AG04450 (cell line): Measurements from ENCODE around the gene ZMAT2. TPM values are rescaled to one million over a fixed set of nuclear protein-coding genes. Genes with fewer than 3 reads are reported as not detected.

ENCODE experiments used
- CTCF ChIA-PET: fragments of 300-600, 350-600 bp; formaldehyde crosslinking; extraction: SDS; loops from one replicate; lab custom pipeline; 2022; ENCODE audit warnings: antibody characterized with exemption, inconsistent platforms; lab: Charles Lee
- POLR2A ChIA-PET: fragments of 350-600 bp; formaldehyde crosslinking; extraction: SDS; loops from one replicate; lab custom pipeline; 2021; ENCODE audit warnings: antibody characterized with exemption, inconsistent platforms; lab: Yijun Ruan, JAX
- DNase-seq: peaks from one replicate; pipeline ENCODE4 v3.0.0-alpha.2; 2011; ENCODE audit warnings: low read depth, low spot score
- H3K27ac ChIP-seq: one replicate; pipeline ENCODE4 v1.5.1; 2012; ENCODE audit warnings: low read depth, low read length, control low read depth
- H3K27me3 ChIP-seq: one replicate; pipeline ENCODE4 v1.6.0; 2012; ENCODE audit warnings: low read length; ENCODE audit not compliant: control insufficient read depth, insufficient read depth
- H3K4me3 ChIP-seq: 2 replicates; pipeline ENCODE4 v1.5.1; 2011; ENCODE audit warnings: mild to moderate bottlenecking, low read depth, low read length, control low read depth
- H3K9me3 ChIP-seq: 2 replicates; pipeline ENCODE4 v1.5.1; 2012; ENCODE audit warnings: low read length; ENCODE audit not compliant: control insufficient read depth, insufficient read depth
- polyA plus RNA-seq: library from polyadenylated mRNA; depleted of rRNA; stranded (reverse); fragments of >200 nt; gene quantifications from 2 replicates; pipeline ENCODE4 v1.2.3, GENCODE V29; 2011
- TF ChIP-seq, protein P1 (sequence below): IDR thresholded peaks from 2 replicates; pipeline ENCODE4 v1.5.1; 2011; ENCODE audit warnings: low read depth, low read length, control low read depth, inconsistent platforms

Gene ZMAT2
- polyA plus RNA-seq, 1 experiment = 82.8 TPM

DNA sequence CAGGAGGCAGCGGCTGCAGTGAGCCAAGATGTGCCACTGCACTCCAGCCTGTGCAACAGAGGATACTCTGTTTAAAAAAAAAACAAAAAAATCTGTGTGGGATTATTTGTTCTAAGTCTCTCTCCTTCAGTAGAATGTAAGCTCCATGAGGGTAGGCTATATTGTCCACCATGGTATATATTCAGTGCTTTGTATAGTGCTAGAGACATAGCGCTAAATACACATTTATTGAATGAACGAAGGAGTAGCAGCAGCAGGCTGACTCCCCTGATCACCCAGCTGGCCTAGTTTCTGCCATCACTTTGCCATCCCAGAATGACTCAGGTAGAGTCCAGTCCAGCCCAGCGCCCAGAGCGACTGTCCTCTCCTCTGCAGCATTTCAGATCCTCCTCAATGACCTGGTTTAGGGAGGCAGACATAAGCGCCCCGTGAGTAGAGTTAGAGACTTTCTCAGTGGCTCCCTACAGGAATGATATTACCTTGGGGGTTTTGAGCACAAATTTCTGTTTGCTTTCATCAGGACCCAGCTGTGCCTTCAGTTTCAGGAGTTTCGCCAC lies 9.8 kb upstream of the ZMAT2 start:
- CTCF ChIA-PET = interaction anchor here (0.6 to 1.2 kb wide), 4 partner anchors 137 to 318 kb away, joined by 3 to 5 read pairs (median 3); partner anchors contain the start of gene EIF4EBP3
- no peak for DNase-seq
- Histone ChIP-seq H3K27ac (peak overlapping the region; percentile 77), H3K4me3 (peak overlapping the region; percentile 99), H3K9me3 (no peaks in the 10 kb centered on the region; the same call in 1 of the 2 replicates), H3K27me3 (no peaks in the 10 kb centered on the region)
- POLR2A ChIA-PET = interaction anchor here (0.6 to 2.0 kb wide), 15 partner anchors 10 to 446 kb away, joined by 3 to 21 read pairs (median 3); partner anchors contain the start of genes IK, NDUFA2, SRA1 and WDR55
- TF ChIP-seq, protein P1, sequence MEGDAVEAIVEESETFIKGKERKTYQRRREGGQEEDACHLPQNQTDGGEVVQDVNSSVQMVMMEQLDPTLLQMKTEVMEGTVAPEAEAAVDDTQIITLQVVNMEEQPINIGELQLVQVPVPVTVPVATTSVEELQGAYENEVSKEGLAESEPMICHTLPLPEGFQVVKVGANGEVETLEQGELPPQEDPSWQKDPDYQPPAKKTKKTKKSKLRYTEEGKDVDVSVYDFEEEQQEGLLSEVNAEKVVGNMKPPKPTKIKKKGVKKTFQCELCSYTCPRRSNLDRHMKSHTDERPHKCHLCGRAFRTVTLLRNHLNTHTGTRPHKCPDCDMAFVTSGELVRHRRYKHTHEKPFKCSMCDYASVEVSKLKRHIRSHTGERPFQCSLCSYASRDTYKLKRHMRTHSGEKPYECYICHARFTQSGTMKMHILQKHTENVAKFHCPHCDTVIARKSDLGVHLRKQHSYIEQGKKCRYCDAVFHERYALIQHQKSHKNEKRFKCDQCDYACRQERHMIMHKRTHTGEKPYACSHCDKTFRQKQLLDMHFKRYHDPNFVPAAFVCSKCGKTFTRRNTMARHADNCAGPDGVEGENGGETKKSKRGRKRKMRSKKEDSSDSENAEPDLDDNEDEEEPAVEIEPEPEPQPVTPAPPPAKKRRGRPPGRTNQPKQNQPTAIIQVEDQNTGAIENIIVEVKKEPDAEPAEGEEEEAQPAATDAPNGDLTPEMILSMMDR = no peak

DNA sequence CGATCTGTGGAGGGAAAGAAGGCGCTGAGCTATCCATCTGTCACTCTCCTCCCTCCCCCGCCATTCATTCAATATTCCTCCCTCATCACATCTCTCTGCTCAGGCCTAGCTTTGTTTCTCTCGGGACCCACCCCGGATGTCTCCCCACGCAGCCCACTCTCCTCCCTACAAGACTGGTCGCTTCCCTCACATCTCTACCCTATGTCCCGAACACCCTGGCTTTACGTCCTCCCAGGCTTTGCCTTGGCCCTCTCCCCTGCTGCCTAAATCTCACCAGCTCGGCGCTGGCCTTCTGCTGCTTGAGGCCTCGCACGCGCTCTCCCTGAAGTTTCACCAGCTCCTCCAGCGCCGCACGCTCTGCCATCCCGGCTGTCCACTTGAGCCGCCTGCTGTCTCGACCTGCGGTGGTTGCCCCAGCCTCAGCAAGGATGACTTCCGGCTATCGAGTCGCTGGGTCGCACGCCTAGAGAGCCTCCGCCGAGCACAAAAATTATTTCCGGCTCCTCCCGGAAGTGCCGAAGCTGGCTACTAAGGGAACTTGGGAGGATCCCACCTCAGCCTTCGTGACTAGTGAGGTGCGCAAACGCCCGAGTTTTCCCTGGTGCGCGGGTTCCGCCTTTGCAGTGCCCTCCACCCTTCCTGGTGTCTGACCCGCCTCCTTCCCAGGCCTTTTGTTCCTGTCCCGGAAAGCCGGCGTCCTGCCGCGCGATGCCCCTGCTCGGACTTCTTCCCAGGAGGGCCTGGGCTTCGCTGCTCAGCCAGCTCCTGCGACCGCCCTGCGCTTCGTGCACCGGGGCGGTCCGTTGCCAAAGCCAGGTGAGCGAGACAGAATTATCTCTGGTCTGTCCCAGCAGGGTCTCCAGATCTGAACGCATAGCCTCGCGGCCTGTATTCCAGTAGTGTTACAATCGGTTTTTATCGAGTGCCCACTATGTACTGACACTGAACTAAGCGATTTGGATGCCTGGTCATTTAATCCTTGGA lies 9.0 kb upstream of the ZMAT2 start, which contains the start of the genes HARS1 and HARS2:
TSS of gene HARS1 (minus strand) at position 430 of the 984 bp plus-strand sequence. CDS start at position 364, 66 bp downstream.
TSS of gene HARS2 (plus strand) at position 515 of the 984 bp plus-strand sequence. CDS start at position 709, 194 bp downstream.
- no peaks in the 10 kb centered on the region; the same call in 1 of the 2 replicates for H3K9me3 ChIP-seq
- ChIA-PET POLR2A (interaction anchor here (0.6 to 2.0 kb wide), 16 partner anchors 9 to 447 kb away, joined by 3 to 21 read pairs (median 3); partner anchors contain the start of genes IK, NDUFA2, SRA1 and WDR55), CTCF (interaction anchor here (0.6 to 1.2 kb wide), 4 partner anchors 138 to 318 kb away, joined by 3 to 5 read pairs (median 3); partner anchors contain the start of gene EIF4EBP3)
- TF ChIP-seq, protein P1 = no peak
- no peaks in the 10 kb centered on the region for H3K27me3 ChIP-seq
- peak within 1 kb of the TSS; percentile 77 for H3K27ac ChIP-seq
- peak within 1 kb of the TSS; percentile 99 for H3K4me3 ChIP-seq
- DNase-seq = peak; percentile 86

DNA sequence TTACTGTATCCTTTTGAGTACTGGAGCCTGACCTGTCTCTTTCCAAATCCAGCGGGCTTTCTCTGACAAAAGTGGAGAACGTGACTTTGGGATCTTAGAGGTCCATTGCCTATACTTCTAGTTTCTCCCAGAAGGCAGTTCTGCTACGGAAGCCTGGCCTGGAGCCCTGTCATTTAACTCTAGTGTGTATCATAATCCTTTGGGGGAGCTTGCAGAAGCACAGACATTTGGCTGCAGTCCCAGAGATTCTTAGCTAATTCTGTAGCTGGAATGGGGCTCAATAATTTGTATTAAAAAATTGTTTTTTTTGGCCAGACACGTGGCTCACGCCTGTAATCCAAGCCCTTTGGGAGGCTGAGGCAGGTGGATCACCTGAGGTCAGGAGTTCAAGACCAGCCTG lies 6.0 kb upstream of the ZMAT2 start:
- DNase-seq = no peak
- TF ChIP-seq, protein P1 = no peak
- ChIA-PET CTCF (no interaction called here), POLR2A (interaction anchor here (0.5 to 1.1 kb wide), 2 partner anchors 47 to 292 kb away, joined by 4 to 7 read pairs; partner anchors contain the start of genes IK and NDUFA2)
- peak overlapping the region; percentile 21 for H3K27ac ChIP-seq
- no peaks in the 10 kb centered on the region; the same call in 1 of the 2 replicates for H3K9me3 ChIP-seq
- H3K4me3 ChIP-seq = no peak overlapping the region
- H3K27me3 ChIP-seq = no peaks in the 10 kb centered on the region

DNA sequence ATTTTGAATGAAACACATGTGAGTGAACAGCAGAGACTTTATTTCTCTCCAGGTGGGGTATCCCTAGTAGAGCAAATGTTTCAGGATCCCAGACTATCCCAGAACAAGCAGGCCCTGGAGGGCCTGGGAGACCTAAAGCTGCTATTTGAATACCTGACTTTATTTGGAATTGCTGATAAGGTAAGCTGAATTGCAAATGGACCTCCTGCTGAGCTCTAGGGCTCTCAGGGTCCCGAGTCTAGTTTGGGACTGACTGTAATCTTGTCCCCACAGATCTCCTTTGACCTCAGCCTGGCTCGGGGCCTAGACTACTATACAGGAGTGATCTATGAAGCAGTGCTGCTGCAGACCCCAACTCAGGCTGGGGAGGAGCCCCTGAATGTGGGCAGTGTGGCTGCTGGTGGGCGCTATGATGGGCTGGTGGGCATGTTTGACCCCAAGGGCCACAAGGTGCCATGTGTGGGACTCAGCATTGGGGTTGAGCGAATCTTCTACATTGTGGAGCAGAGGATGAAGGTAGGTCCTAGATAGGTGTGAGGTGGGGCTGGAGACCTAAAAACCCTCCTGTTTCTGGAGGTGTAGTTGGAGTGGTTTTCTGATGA lies 3.3 kb upstream of the ZMAT2 start:
- TF ChIP-seq, protein P1 = no peak
- Histone ChIP-seq H3K9me3 (no peaks in the 10 kb centered on the region), H3K4me3 (no peak overlapping the region), H3K27me3 (no peaks in the 10 kb centered on the region), H3K27ac (no peak overlapping the region)
- ChIA-PET CTCF (interaction anchor here (0.6 kb wide), 1 partner anchor 11 kb away, joined by 4 read pairs; no protein-coding TSS in a partner anchor), POLR2A (interaction anchor here (0.5 to 0.6 kb wide), 2 partner anchors 195 to 411 kb away, joined by 4 to 5 read pairs; no protein-coding TSS in a partner anchor)
- DNase-seq = no peak
